Measurements from ENCODE around the gene GNA14. TPM values are rescaled to one million over a fixed set of nuclear protein-coding genes. Genes with fewer than 3 reads are reported as not detected.

The GNA14 gene
- total and polyA plus RNA-seq, 2 of the 8 experiments (the other 6 are each of a cell fraction or from before 2014, with no cell fraction given): 3.4 to 6.3 TPM

GRCh38 chr9:77521091-77521490 is 127.0 kb downstream of the GNA14 start (continued):
- TF ChIP-seq FOSL1 (IDR thresholded peaks at IDR 0.05; ENCODE audit: insufficient read depth, low read depth, low read length) (no peak), USF2 (IDR thresholded peaks at IDR 0.05; ENCODE audit: low read length) (no peak)

Measured in H1 (cell line).